ENCODE data around the gene CTAG1B.
"Not testable (repeated sequence)": the region's sequence is repeated elsewhere in the genome, so short reads cannot be mapped to it uniquely, and the experiment has no call there.

The CTAG1B gene

DNA sequence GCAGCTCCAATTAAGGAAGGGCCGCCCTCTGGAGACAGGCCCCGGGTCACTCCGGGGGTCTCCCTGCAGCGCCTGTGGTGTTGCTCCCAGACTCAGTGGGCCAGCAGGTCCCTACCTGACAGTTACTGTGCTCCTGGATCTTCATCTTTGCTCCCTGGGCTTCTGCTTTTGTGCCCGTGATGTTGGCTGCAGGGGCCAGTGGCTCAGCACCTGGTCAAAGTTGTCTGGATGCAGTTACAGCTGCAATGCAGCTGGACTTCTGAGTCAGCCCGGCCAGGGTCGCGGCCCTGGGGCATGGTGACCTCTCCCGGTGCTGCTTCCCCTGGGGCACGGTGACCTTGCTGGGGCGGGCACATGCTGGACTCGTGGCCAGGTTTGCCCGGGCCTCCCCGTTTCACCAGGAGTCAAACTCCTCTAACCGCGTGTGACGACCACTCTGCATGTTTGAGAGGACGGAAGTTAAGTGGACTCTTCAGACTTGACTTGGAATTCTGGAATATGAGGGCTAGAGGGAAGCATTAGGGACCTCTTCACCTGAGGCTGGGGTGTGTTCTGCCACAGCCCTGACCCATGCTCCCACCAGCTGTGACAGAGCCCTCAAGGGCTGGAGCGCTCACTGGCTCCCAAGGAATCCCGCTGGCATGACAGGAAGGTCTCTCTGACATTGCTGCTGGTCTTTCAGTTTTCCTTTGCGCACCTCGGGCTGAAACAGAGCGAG is 30.6 kb upstream of the CTAG1B start:
- no peak for TF ChIP-seq SUZ12 (IDR thresholded peaks at IDR 0.05; ENCODE audit: extremely low read depth, insufficient read depth, insufficient read length)
- no peak for TF ChIP-seq YY1 (IDR thresholded peaks at IDR 0.05; ENCODE audit: insufficient read depth, insufficient read length)
- H3K9ac ChIP-seq (ENCODE audit: insufficient read length, low read depth): no peak overlapping the region

GRCh38 chrX:154648931-154649330 is 29.8 kb upstream of the CTAG1B start:
- Histone ChIP-seq H3K27me3 (ENCODE audit: insufficient read depth, insufficient read length) (no peaks in the 10 kb centered on the region), H3K4me3 (ENCODE audit: insufficient read length, low read depth) (no peak overlapping the region), H3K36me3 (ENCODE audit: insufficient read depth, insufficient read length, low read length) (no peaks in the 10 kb centered on the region), H3K4me1 (ENCODE audit: insufficient read depth, insufficient read length) (no peaks in the 10 kb centered on the region), H3K9ac (ENCODE audit: insufficient read length, low read depth) (no peak overlapping the region), H3K9me3 (ENCODE audit: insufficient read depth, low read length) (no peaks in the 10 kb centered on the region)
- no peak for TF ChIP-seq ZNF274 (IDR thresholded peaks at IDR 0.05; ENCODE audit: low read depth, low read length)
- TF ChIP-seq YY1 (IDR thresholded peaks at IDR 0.05; ENCODE audit: insufficient read depth, insufficient read length): no peak
- no peak for TF ChIP-seq SUZ12 (IDR thresholded peaks at IDR 0.05; ENCODE audit: extremely low read depth, insufficient read depth, insufficient read length)
- no peak for DNase-seq (ENCODE audit: low read depth, low spot score)

More for the DNA sequence above, 30.6 kb upstream of the CTAG1B start:
- no peak overlapping the region for H3K4me3 ChIP-seq (ENCODE audit: insufficient read length, low read depth)
- no peak for DNase-seq (ENCODE audit: low read depth, low spot score)
- no peaks in the 10 kb centered on the region for H3K9me3 ChIP-seq (ENCODE audit: insufficient read depth, low read length)
- H3K27me3 ChIP-seq (ENCODE audit: insufficient read depth, insufficient read length): no peaks in the 10 kb centered on the region
- H3K4me1 ChIP-seq (ENCODE audit: insufficient read depth, insufficient read length): no peaks in the 10 kb centered on the region
- no peaks in the 10 kb centered on the region for H3K36me3 ChIP-seq (ENCODE audit: insufficient read depth, insufficient read length, low read length)

DNA sequence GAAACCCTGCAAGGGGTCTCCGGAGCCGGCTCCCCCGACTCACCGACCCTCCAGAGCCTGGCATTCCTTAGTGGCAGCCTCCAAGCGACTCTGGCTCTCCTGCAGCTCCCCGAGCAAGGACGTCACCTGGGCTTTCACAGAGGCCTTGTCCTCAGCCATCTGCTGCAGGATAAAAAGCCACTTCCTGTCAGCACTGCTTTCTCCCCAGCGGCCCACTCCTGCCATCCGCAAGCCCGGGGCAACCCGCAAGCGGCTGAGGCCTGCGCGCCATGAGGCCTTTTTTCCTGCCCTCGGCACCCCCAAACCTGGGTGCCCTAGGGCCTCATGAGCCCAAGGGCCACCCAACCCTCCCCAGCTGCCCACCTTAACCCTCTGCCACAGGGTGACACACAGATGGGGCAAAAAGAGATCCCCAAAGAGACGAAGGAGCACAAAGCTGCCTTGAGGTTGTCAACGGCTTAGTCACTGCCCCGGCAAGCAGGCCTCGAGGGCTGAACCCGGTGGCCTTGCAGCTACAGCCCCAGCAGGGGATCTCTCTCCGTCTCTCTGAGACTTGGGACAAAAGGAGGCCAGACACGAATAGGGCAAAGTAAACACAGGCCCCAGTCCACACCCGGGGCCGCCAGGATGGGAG is 26.8 kb upstream of the CTAG1B start:
- H3K4me3 ChIP-seq (ENCODE audit: insufficient read length, low read depth); H3K9me3 ChIP-seq (ENCODE audit: insufficient read depth, low read length); H3K9ac ChIP-seq (ENCODE audit: insufficient read length, low read depth); H3K36me3 ChIP-seq (ENCODE audit: insufficient read depth, insufficient read length, low read length); DNase-seq (ENCODE audit: low read depth, low spot score); H3K27me3 ChIP-seq (ENCODE audit: insufficient read depth, insufficient read length); H3K4me1 ChIP-seq (ENCODE audit: insufficient read depth, insufficient read length): not testable (repeated sequence)

DNA sequence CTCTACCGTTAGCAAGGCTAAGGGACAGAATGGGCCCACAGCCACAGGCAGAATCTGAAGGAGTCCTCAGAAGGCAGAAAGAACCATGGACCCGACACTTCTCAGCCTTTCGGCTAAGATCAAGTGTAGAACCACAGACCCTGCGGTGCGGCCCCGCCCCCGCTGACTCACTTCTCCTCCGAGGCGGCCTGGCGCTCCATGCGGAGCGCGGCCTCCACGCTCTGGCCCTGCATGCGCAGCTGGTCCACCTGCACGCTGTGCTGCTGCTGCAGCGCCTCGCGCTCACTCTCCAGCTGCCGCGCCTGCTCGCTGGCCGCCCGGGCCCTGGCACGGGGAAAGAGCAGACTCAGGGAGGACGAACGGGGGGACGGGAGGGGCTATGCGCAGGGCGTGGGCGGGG is 24.6 kb upstream of the CTAG1B start:
- not testable (repeated sequence) for DNase-seq (ENCODE audit: low read depth, low spot score); H3K4me1 ChIP-seq (ENCODE audit: insufficient read depth, insufficient read length); H3K27me3 ChIP-seq (ENCODE audit: insufficient read depth, insufficient read length); H3K36me3 ChIP-seq (ENCODE audit: insufficient read depth, insufficient read length, low read length); H3K4me3 ChIP-seq (ENCODE audit: insufficient read length, low read depth); H3K9ac ChIP-seq (ENCODE audit: insufficient read length, low read depth); H3K9me3 ChIP-seq (ENCODE audit: insufficient read depth, low read length)

DNA sequence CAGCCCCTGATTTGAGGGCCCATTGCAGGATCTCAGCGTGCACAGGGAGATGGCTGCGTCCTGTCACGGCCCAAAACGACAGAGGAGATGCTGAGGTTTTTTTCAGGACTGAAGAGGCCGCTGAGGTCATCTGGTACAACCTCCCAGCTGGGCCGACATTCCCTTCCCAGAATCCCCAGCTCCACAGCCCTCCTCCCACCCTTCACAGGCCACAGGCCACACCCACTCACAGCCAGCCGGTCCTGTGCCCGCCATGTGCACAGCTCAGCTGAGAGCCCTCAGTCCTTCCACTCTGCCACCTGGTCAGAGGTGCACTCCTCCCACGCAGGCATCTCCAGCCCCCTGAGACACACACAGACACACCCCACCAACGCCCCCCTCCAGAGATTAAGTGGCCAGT is 22.7 kb upstream of the CTAG1B start:
- not testable (repeated sequence) for H3K36me3 ChIP-seq (ENCODE audit: insufficient read depth, insufficient read length, low read length); H3K27me3 ChIP-seq (ENCODE audit: insufficient read depth, insufficient read length); H3K4me1 ChIP-seq (ENCODE audit: insufficient read depth, insufficient read length); H3K9me3 ChIP-seq (ENCODE audit: insufficient read depth, low read length); H3K4me3 ChIP-seq (ENCODE audit: insufficient read length, low read depth); DNase-seq (ENCODE audit: low read depth, low spot score); H3K9ac ChIP-seq (ENCODE audit: insufficient read length, low read depth)

GRCh38 chrX:154633661-154634060 is 14.6 kb upstream of the CTAG1B start:
- H3K9me3 ChIP-seq (ENCODE audit: insufficient read depth, low read length); H3K27me3 ChIP-seq (ENCODE audit: insufficient read depth, insufficient read length); H3K4me3 ChIP-seq (ENCODE audit: insufficient read length, low read depth); H3K36me3 ChIP-seq (ENCODE audit: insufficient read depth, insufficient read length, low read length); H3K9ac ChIP-seq (ENCODE audit: insufficient read length, low read depth); H3K4me1 ChIP-seq (ENCODE audit: insufficient read depth, insufficient read length); DNase-seq (ENCODE audit: low read depth, low spot score): not testable (repeated sequence)

- not testable (repeated sequence) for H3K4me1 ChIP-seq (ENCODE audit: insufficient read depth, insufficient read length); H3K9me3 ChIP-seq (ENCODE audit: insufficient read depth, low read length); H3K4me3 ChIP-seq (ENCODE audit: insufficient read length, low read depth); H3K27me3 ChIP-seq (ENCODE audit: insufficient read depth, insufficient read length); H3K9ac ChIP-seq (ENCODE audit: insufficient read length, low read depth); H3K36me3 ChIP-seq (ENCODE audit: insufficient read depth, insufficient read length, low read length); DNase-seq (ENCODE audit: low read depth, low spot score)
These were observed 11.9 kb upstream of the CTAG1B start for GRCh38 chrX:154630949-154631348.

DNA sequence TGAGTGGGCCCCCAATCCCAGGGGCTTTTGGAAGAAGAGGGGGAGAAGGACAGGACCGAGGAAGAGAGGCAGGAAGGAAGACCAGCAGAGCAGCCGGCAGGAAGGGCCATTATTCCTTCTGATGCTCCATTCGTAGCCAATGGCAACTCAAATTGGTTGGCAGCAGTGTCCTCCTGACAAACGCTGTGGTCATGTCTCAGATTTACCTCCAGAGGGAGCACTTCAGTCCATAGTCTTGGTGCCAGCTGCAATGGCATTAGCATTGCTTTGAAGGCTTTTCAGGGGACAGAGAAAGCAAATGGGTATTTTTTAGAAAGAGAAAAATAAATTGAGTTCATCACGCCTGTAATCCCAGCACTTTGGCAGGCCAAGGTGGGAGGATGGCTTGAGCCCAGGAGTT is 9.9 kb upstream of the CTAG1B start:
- not testable (repeated sequence) for H3K9ac ChIP-seq (ENCODE audit: insufficient read length, low read depth); H3K9me3 ChIP-seq (ENCODE audit: insufficient read depth, low read length); H3K27me3 ChIP-seq (ENCODE audit: insufficient read depth, insufficient read length); DNase-seq (ENCODE audit: low read depth, low spot score); H3K4me3 ChIP-seq (ENCODE audit: insufficient read length, low read depth); H3K36me3 ChIP-seq (ENCODE audit: insufficient read depth, insufficient read length, low read length); H3K4me1 ChIP-seq (ENCODE audit: insufficient read depth, insufficient read length)

DNA sequence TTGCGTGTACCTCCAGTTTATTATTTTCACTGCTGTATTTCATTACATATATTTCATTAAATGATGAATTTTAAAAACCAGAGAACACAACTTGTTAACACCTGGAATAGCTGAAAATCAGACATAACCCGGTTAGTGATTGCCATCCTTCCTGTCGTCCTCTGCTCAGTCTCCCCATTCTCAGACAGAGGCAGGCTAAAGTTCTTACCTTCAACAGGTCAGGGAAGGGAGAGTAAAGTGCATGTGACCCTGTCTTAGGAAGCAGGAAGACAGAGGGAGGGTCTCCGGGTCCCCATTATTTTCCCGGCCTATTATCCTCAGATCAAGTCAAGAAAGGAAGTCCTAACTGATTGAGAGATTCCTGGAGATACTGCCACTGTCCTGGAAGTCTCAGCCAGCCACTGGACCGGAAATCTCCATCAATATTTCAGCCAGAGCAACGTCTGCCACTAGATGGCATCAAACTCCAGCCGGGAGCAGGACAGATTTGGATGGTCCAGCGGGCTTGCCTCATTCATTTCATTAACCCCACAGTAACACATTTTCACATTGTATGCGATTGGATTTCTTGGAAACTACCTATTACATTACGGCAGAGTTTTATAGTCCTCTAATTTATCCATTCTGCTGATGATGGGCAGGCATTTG is 1.8 kb upstream of the CTAG1B start:
- H3K4me1 ChIP-seq (ENCODE audit: insufficient read depth, insufficient read length); H3K27me3 ChIP-seq (ENCODE audit: insufficient read depth, insufficient read length); H3K36me3 ChIP-seq (ENCODE audit: insufficient read depth, insufficient read length, low read length); H3K4me3 ChIP-seq (ENCODE audit: insufficient read length, low read depth); H3K9me3 ChIP-seq (ENCODE audit: insufficient read depth, low read length); DNase-seq (ENCODE audit: low read depth, low spot score); H3K9ac ChIP-seq (ENCODE audit: insufficient read length, low read depth): not testable (repeated sequence)

GRCh38 chrX:154613586-154613985 is 5.5 kb downstream of the CTAG1B start:
- not testable (repeated sequence) for H3K27me3 ChIP-seq (ENCODE audit: insufficient read depth, insufficient read length); H3K9me3 ChIP-seq (ENCODE audit: insufficient read depth, low read length); H3K4me3 ChIP-seq (ENCODE audit: insufficient read length, low read depth); H3K9ac ChIP-seq (ENCODE audit: insufficient read length, low read depth); H3K36me3 ChIP-seq (ENCODE audit: insufficient read depth, insufficient read length, low read length); H3K4me1 ChIP-seq (ENCODE audit: insufficient read depth, insufficient read length); DNase-seq (ENCODE audit: low read depth, low spot score)

GRCh38 chrX:154611146-154611545 is 7.9 kb downstream of the CTAG1B start:
- H3K36me3 ChIP-seq (ENCODE audit: insufficient read depth, insufficient read length, low read length); DNase-seq (ENCODE audit: low read depth, low spot score); H3K4me1 ChIP-seq (ENCODE audit: insufficient read depth, insufficient read length); H3K27me3 ChIP-seq (ENCODE audit: insufficient read depth, insufficient read length); H3K4me3 ChIP-seq (ENCODE audit: insufficient read length, low read depth); H3K9me3 ChIP-seq (ENCODE audit: insufficient read depth, low read length); H3K9ac ChIP-seq (ENCODE audit: insufficient read length, low read depth): not testable (repeated sequence)

Measured in NT2/D1 (cell line).